H1 (cell line): ENCODE results near the gene OPCML. TPM values are rescaled to one million over a fixed set of nuclear protein-coding genes. Genes with fewer than 3 reads are reported as not detected.

Experiments
- CTCF ChIA-PET: fragments of 300-600 bp; sonication (Branson Sonifier 250); formaldehyde crosslinking; loops from one replicate; lab custom pipeline; 2021; ENCODE audit not compliant: partially characterized antibody; lab: Charles Lee
- POLR2A ChIA-PET: fragments of 300-600 bp; sonication (Branson Sonifier 250); formaldehyde crosslinking; loops from one replicate; lab custom pipeline; 2021; ENCODE audit warnings: inconsistent platforms; ENCODE audit not compliant: partially characterized antibody; lab: Charles Lee
- DNase-seq, 2 experiments: peaks; one replicate each; pipeline versions ENCODE4 v3.0.0 to v3.0.0-alpha.2; 2010 to 2022; ENCODE audit warnings: low spot score in 2 of 2, low read depth in 1 of 2, mixed read lengths in 1 of 2
- FAIRE-seq: peaks from 2 replicates; lab custom pipeline; 2011; peaks lifted over from hg19 to GRCh38; lab: Jason Lieb, UNC
- H2AFZ ChIP-seq: 2 replicates; pipeline ENCODE4 v1.8.1; 2012; ENCODE audit warnings: low read length, inconsistent platforms
- H2AK5ac ChIP-seq: 2 replicates; pipeline ENCODE4 v1.6.1; 2013; ENCODE audit warnings: low read depth, low read length
- H2BK120ac ChIP-seq: replicated peaks from 2 replicates; pipeline ENCODE3; 2013; ENCODE audit warnings: low read depth, low read length, inconsistent platforms
- H2BK12ac ChIP-seq: 2 replicates; pipeline ENCODE4 v1.6.1; 2013; ENCODE audit warnings: low read depth, low read length
- H2BK15ac ChIP-seq: 2 replicates; pipeline ENCODE4 v1.6.1; 2013; ENCODE audit warnings: low read length
- H2BK20ac ChIP-seq: 2 replicates; pipeline ENCODE4 v1.6.1; 2013; ENCODE audit warnings: low read length
- H2BK5ac ChIP-seq: 2 replicates; pipeline ENCODE4 v1.6.1; 2013; ENCODE audit warnings: low read depth, low read length
- H3K14ac ChIP-seq: 2 replicates; pipeline ENCODE4 v1.6.1; 2013; ENCODE audit warnings: inconsistent platforms; ENCODE audit not compliant: insufficient read length
- H3K18ac ChIP-seq: 2 replicates; pipeline ENCODE4 v1.6.1; 2013; ENCODE audit warnings: low read length; ENCODE audit errors: extremely low read depth
- H3K23ac ChIP-seq: 2 replicates; pipeline ENCODE4 v1.6.1; 2013; ENCODE audit warnings: inconsistent platforms; ENCODE audit not compliant: insufficient read length
- H3K23me2 ChIP-seq: 2 replicates; pipeline ENCODE4 v1.6.1; 2013; ENCODE audit warnings: low read depth, low read length
- H3K27ac ChIP-seq: 2 replicates; pipeline ENCODE4 v1.6.1; 2011; ENCODE audit warnings: low read depth, low read length, inconsistent platforms
- H3K27me3 ChIP-seq, 4 experiments: replicated peaks in 1 of 4; 1 replicate in 1 of 4; 2 replicates in 3 of 4; pipeline versions ENCODE4 v1.6.1 to v1.8.1; 2011 to 2013; ENCODE audit warnings: low read length in 3 of 4, mild to moderate bottlenecking in 3 of 4, inconsistent platforms in 2 of 4, mixed read lengths in 2 of 4, moderate library complexity in 1 of 4; ENCODE audit not compliant: control insufficient read depth in 3 of 4, insufficient read depth in 3 of 4; ENCODE audit errors: extremely low read depth in 1 of 4
- H3K36me3 ChIP-seq, 4 experiments: 2 replicates each; pipeline versions ENCODE4 v1.6.1 to v1.8.1; 2011 to 2013; ENCODE audit warnings: mild to moderate bottlenecking in 4 of 4, low read length in 3 of 4, moderate library complexity in 2 of 4, control low read depth in 1 of 4, inconsistent platforms in 1 of 4; ENCODE audit not compliant: insufficient read depth in 4 of 4, control insufficient read depth in 2 of 4
- H3K4ac ChIP-seq: replicated peaks from 2 replicates; pipeline ENCODE3; 2013; ENCODE audit warnings: low read length, low read depth, mixed read lengths, inconsistent platforms; ENCODE audit not compliant: insufficient read length
- H3K4me1 ChIP-seq, 4 experiments: replicated peaks in 1 of 4; 1 replicate in 1 of 4; 2 replicates in 3 of 4; pipeline versions ENCODE4 v1.6.1 to v1.8.1; 2011 to 2013; ENCODE audit warnings: low read length in 3 of 4, inconsistent platforms in 2 of 4, mixed read lengths in 1 of 4; ENCODE audit not compliant: insufficient read depth in 4 of 4, control insufficient read depth in 3 of 4
- H3K4me2 ChIP-seq, 2 experiments: 2 replicates each; pipeline versions ENCODE4 v1.6.1 to v1.8.1; 2011 to 2013; ENCODE audit warnings: low read depth in 2 of 2, low read length in 2 of 2, control low read depth in 1 of 2, inconsistent platforms in 1 of 2, mild to moderate bottlenecking in 1 of 2; ENCODE audit not compliant: insufficient read depth in 1 of 2
- H3K4me3 ChIP-seq, 4 experiments: fragments of 200-600, 300-600 bp in 1 of 4; sonication (generic), shearing (Covaris generic), sonication (Bioruptor Twin) in 1 of 4; 2 replicates each; pipeline versions ENCODE4 v1.5.1 to v1.8.1; 2011 to 2016; ENCODE audit warnings: low read length in 4 of 4, low read depth in 3 of 4, control low read depth in 2 of 4, inconsistent platforms in 2 of 4, mild to moderate bottlenecking in 2 of 4, mixed read lengths in 1 of 4, moderate library complexity in 1 of 4; ENCODE audit not compliant: insufficient read depth in 2 of 4; ENCODE audit errors: extremely low read depth in 1 of 4
- H3K56ac ChIP-seq: replicated peaks from 2 replicates; pipeline ENCODE3; 2013; ENCODE audit warnings: low read depth, mild to moderate bottlenecking, mixed read lengths, low read length, inconsistent platforms; ENCODE audit not compliant: insufficient read length
- H3K79me1 ChIP-seq: 2 replicates; pipeline ENCODE4 v1.6.1; 2013; ENCODE audit warnings: low read depth, low read length, control low read depth
- H3K79me2 ChIP-seq, 2 experiments: 2 replicates each; pipeline versions ENCODE4 v1.6.1 to v1.8.1; 2012 to 2013; ENCODE audit warnings: low read length in 2 of 2, mild to moderate bottlenecking in 2 of 2, inconsistent platforms in 1 of 2; ENCODE audit not compliant: insufficient read depth in 2 of 2, control insufficient read depth in 1 of 2
- H3K9ac ChIP-seq, 4 experiments: replicated peaks in 1 of 4; 1 replicate in 1 of 4; 2 replicates in 3 of 4; pipeline versions ENCODE4 v1.6.1 to v1.8.1; 2011 to 2013; ENCODE audit warnings: low read depth in 3 of 4, low read length in 3 of 4, control low read depth in 2 of 4, mild to moderate bottlenecking in 2 of 4, moderate library complexity in 2 of 4, inconsistent platforms in 1 of 4; ENCODE audit errors: extremely low read depth in 1 of 4
- H3K9me3 ChIP-seq, 2 experiments: 2 replicates each; pipeline versions ENCODE4 v1.6.1 to v1.8.1; 2012 to 2013; ENCODE audit warnings: mild to moderate bottlenecking in 2 of 2, moderate library complexity in 2 of 2, control low read depth in 1 of 2, inconsistent platforms in 1 of 2, low read depth in 1 of 2, low read length in 1 of 2, mixed read lengths in 1 of 2; ENCODE audit not compliant: insufficient read depth in 2 of 2
- H4K20me1 ChIP-seq, 2 experiments: replicated peaks in 1 of 2; 2 replicates each; pipeline versions ENCODE3 to v1.8.1; 2011 to 2013; ENCODE audit warnings: inconsistent platforms in 2 of 2, low read length in 2 of 2, mild to moderate bottlenecking in 1 of 2; ENCODE audit not compliant: insufficient read depth in 2 of 2, control insufficient read depth in 1 of 2
- H4K5ac ChIP-seq: 2 replicates; pipeline ENCODE4 v1.6.1; 2013; ENCODE audit warnings: low read length, low read depth, mixed read lengths, inconsistent platforms; ENCODE audit not compliant: insufficient read length
- H4K8ac ChIP-seq: 2 replicates; pipeline ENCODE4 v1.8.0; 2013; ENCODE audit warnings: mild to moderate bottlenecking, moderate library complexity, low read length, inconsistent platforms; ENCODE audit not compliant: insufficient read depth; ENCODE audit errors: extremely low read depth
- H4K91ac ChIP-seq: replicated peaks from 2 replicates; pipeline ENCODE3; 2013; ENCODE audit warnings: low read length, mixed read lengths, inconsistent platforms; ENCODE audit not compliant: insufficient read length
- BCL11A ChIP-seq, 2 experiments: IDR thresholded peaks; one replicate each; pipeline ENCODE4 v1.6.1; 2011; ENCODE audit warnings: low read depth in 2 of 2, low read length in 2 of 2, mild to moderate bottlenecking in 2 of 2
- CTCF ChIP-seq, 3 experiments: IDR thresholded peaks; 1 replicate in 2 of 3; 2 replicates in 1 of 3; pipeline versions ENCODE4 v1.5.1 to v1.6.1; 2011; ENCODE audit warnings: low read length in 3 of 3, mild to moderate bottlenecking in 3 of 3, inconsistent platforms in 2 of 3, low read depth in 1 of 3, moderate library complexity in 1 of 3; ENCODE audit not compliant: insufficient read depth in 1 of 3; ENCODE audit errors: control extremely low read depth in 1 of 3
- EP300 ChIP-seq, 2 experiments: IDR thresholded peaks; 1 replicate in 1 of 2; 2 replicates in 1 of 2; pipeline ENCODE4 v1.6.1; 2011 to 2012; ENCODE audit warnings: low read depth in 2 of 2, low read length in 2 of 2, mild to moderate bottlenecking in 2 of 2, borderline replicate concordance in 1 of 2, inconsistent platforms in 1 of 2, moderate library complexity in 1 of 2
- FOSL1 ChIP-seq: IDR thresholded peaks from 2 replicates; pipeline ENCODE4 v1.6.1; 2011; ENCODE audit warnings: mild to moderate bottlenecking, low read depth, low read length, moderate library complexity; ENCODE audit not compliant: insufficient read depth
- JUN ChIP-seq: IDR thresholded peaks from 2 replicates; pipeline ENCODE4 v1.6.1; 2011; ENCODE audit warnings: low read depth, mild to moderate bottlenecking, improper control_type of control experiment, low read length
- KDM1A ChIP-seq: fragments of 200-600, 300-600 bp; sonication (generic); IDR thresholded peaks from 2 replicates; pipeline ENCODE4 v1.7.1; 2016; ENCODE audit warnings: mild to moderate bottlenecking, low read length, borderline replicate concordance
- RNF2 ChIP-seq: fragments of 200-900, 300-1000 bp; sonication (generic); IDR thresholded peaks from 2 replicates; pipeline ENCODE4 v1.7.1; 2016; ENCODE audit warnings: borderline replicate concordance, low read depth, mild to moderate bottlenecking, antibody characterized with exemption, low read length; ENCODE audit not compliant: poor library complexity, severe bottlenecking; ENCODE audit errors: missing control alignments
- TEAD4 ChIP-seq: IDR thresholded peaks from 2 replicates; pipeline ENCODE4 v1.6.1; 2012; ENCODE audit warnings: low read depth, low read length, inconsistent platforms, mixed read lengths
- YY1 ChIP-seq: IDR thresholded peaks from 2 replicates; pipeline ENCODE4 v1.6.1; 2011; ENCODE audit warnings: low read depth, mild to moderate bottlenecking, low read length
- ZNF274 ChIP-seq: IDR thresholded peaks from 2 replicates; pipeline ENCODE4 v1.7.0; 2012; ENCODE audit warnings: low read length, borderline replicate concordance; ENCODE audit errors: extremely low read depth
- WGBS, 2 experiments: shearing (Covaris generic) in 1 of 2; methylation state at CpG; one replicate each; pipeline versions ENCODE4 v1.1.6 to v1.1.7; 2013 to 2015; ENCODE audit warnings: low lambda C conversion rate in 2 of 2, mixed read lengths in 2 of 2, inconsistent platforms in 1 of 2, low coverage in 1 of 2, missing lambda C conversion rate in 1 of 2; ENCODE audit not compliant: insufficient replicate concordance in 2 of 2, insufficient coverage in 1 of 2, insufficient read length in 1 of 2; ENCODE audit errors: extremely low coverage in 1 of 2, missing lambda C conversion rate in 1 of 2; 5-methylcytosine and 5-hydroxymethylcytosine counted together
- polyA plus RNA-seq, 7 experiments: library from polyadenylated mRNA; depleted of rRNA in 3 of 7; stranded (reverse) in 5 of 7; unstranded in 2 of 7; fragments of >200 nt in 5 of 7; fragments of 200-250 nt in 2 of 7; gene quantifications; 1 replicate in 5 of 7; 2 replicates in 1 of 7; 4 replicates in 1 of 7; pipeline versions ENCODE4 v1.2.1 to v1.2.3, GENCODE V29; 2011 to 2013; ENCODE audit warnings: missing spikeins in 2 of 7, mixed read lengths in 2 of 7
- total RNA-seq: library from RNA; stranded (reverse); fragmentation: NEBNext Ultra II Directional; extraction: Animal tissue kit (Norgen Biotek cat#: 25700); gene quantifications from 2 replicates; pipeline ENCODE4 v1.2.1, GENCODE V29; 2021

The OPCML gene
- total and polyA plus RNA-seq, 2 of the 8 experiments (the other 6 are each of a cell fraction or from before 2014, with no cell fraction given): 2.3 to 3.1 TPM

GRCh38 chr11:133064961-133065360, 467.3 kb downstream of the OPCML start:
- WGBS, 2 experiments: 91% methylated on average over 15 of the region's 15 CpGs; no CpG with 5 or more reads in 1 of the 2 experiments
- H3K56ac ChIP-seq: no peak overlapping the region
- H3K4me2 ChIP-seq: peak overlapping the region; percentile 71 to 92
- H3K9me3 ChIP-seq: no peaks in the 10 kb centered on the region
- no peaks in the 10 kb centered on the region for H4K20me1 ChIP-seq
- H3K36me3 ChIP-seq: no peaks in the 10 kb centered on the region
- CTCF ChIA-PET: interaction anchor here (0.6 to 7.4 kb wide), 25 partner anchors 9 to 1370 kb away, joined by 3 to 131 read pairs (median 4); no protein-coding TSS in a partner anchor
- H3K79me1 ChIP-seq: no peaks in the 10 kb centered on the region
- H3K27ac ChIP-seq: no peak overlapping the region
- H2BK5ac ChIP-seq: no peak overlapping the region
- DNase-seq (no peak), FAIRE-seq (no peak)
- POLR2A ChIA-PET: interaction anchor here (0.7 to 1.3 kb wide), 2 partner anchors 8 to 1414 kb away, joined by 4 to 5 read pairs; no protein-coding TSS in a partner anchor
- no peak overlapping the region for H2BK20ac ChIP-seq
- H2AFZ ChIP-seq: no peak overlapping the region
- H3K9ac ChIP-seq: no peak overlapping the region
- H3K79me2 ChIP-seq: no peaks in the 10 kb centered on the region
- H4K8ac ChIP-seq: peak overlapping the region; percentile 36; the same call in 1 of the 2 replicates
- H3K4ac ChIP-seq: no peak overlapping the region
- H3K14ac ChIP-seq: no peak overlapping the region
- H2BK120ac ChIP-seq: no peak overlapping the region
- no peak overlapping the region for H4K91ac ChIP-seq
- H3K23ac ChIP-seq: no peak overlapping the region
- H3K4me1 ChIP-seq: peaks cover 2 to 12% (median 7%) of the 10 kb centered on the region in 4 experiments
- H3K23me2 ChIP-seq: peaks cover 6% of the 10 kb centered on the region
- no peak overlapping the region for H2AK5ac ChIP-seq
- peak overlapping the region; percentile 69; the same call in 1 of the 2 replicates for H2BK12ac ChIP-seq
- peaks cover 0 to 4% (median 0%) of the 10 kb centered on the region in 4 experiments; a peak in 1 of 7 replicates for H3K27me3 ChIP-seq
- H2BK15ac ChIP-seq: no peak overlapping the region
- H4K5ac ChIP-seq: no peak overlapping the region
- H3K18ac ChIP-seq: 0 out of 2 replicates have a peak overlapping the region, but pooled peaks have one; percentile 21
- H3K4me3 ChIP-seq: peak overlapping the region; percentile 55 to 64 (median 61); a peak in 5 of 8 replicates
- TF ChIP-seq ZNF274: no peak
- no peak for TF ChIP-seq YY1
- TF ChIP-seq CTCF (IDR thresholded peaks at IDR 0.05; ENCODE audit: control extremely low read depth in 1 of 3, insufficient read depth in 1 of 3, low read depth in 1 of 3, low read length in 3 of 3): no peak
- TF ChIP-seq RNF2: no peak
- TF ChIP-seq BCL11A (IDR thresholded peaks at IDR 0.05; ENCODE audit: low read depth in 2 of 2, low read length in 2 of 2): no peak
- TF ChIP-seq EP300 (IDR thresholded peaks at IDR 0.05; ENCODE audit: borderline replicate concordance in 1 of 2, low read depth in 2 of 2, low read length in 2 of 2): no peak
- TF ChIP-seq TEAD4: no peak
- TF ChIP-seq FOSL1: no peak
- no peak for TF ChIP-seq KDM1A
- TF ChIP-seq JUN: no peak
